ENCODE results near the gene AKAP1.

Gene AKAP1

GRCh38 chr17:57105591-57105990, 20.5 kb downstream of the AKAP1 start:
- no peak for DNase-seq (ENCODE audit: low read depth)

DNA sequence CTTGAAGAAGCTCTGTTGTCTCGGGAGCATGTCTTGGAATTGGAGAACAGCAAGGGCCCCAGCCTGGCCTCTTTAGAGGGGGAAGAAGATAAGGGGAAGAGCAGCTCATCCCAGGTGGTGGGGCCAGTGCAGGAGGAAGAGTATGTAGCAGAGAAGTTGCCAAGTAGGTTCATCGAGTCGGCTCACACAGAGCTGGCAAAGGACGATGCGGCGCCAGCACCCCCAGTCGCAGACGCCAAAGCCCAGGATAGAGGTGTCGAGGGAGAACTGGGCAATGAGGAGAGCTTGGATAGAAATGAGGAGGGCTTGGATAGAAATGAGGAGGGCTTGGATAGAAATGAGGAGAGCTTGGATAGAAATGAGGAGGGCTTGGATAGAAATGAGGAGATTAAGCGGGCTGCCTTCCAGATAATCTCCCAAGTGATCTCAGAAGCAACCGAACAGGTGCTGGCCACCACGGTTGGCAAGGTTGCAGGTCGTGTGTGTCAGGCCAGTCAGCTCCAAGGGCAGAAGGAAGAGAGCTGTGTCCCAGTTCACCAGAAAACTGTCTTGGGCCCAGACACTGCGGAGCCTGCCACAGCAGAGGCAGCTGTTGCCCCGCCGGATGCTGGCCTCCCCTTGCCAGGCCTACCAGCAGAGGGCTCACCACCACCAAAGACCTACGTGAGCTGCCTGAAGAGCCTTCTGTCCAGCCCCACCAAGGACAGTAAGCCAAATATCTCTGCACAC, 21.2 kb downstream of the AKAP1 start:
- no peak for DNase-seq (ENCODE audit: low read depth)

- DNase-seq (ENCODE audit: low read depth) = no peak
These were observed 21.9 kb downstream of the AKAP1 start for GRCh38 chr17:57106836-57107497.

- no peak for DNase-seq (ENCODE audit: low read depth)
These were observed 22.6 kb downstream of the AKAP1 start for GRCh38 chr17:57107498-57108101.

- no peak for DNase-seq (ENCODE audit: low read depth)
These were observed 23.8 kb downstream of the AKAP1 start for GRCh38 chr17:57108671-57109392.

GRCh38 chr17:57109393-57110151, 24.5 kb downstream of the AKAP1 start:
- DNase-seq (ENCODE audit: low read depth) = no peak

GRCh38 chr17:57110152-57110542, 25.1 kb downstream of the AKAP1 start:
- DNase-seq (ENCODE audit: low read depth) = no peak

GRCh38 chr17:57110579-57111325, 25.7 kb downstream of the AKAP1 start:
- no peak for DNase-seq (ENCODE audit: low read depth)

GRCh38 chr17:57111386-57111785, 26.3 kb downstream of the AKAP1 start:
- DNase-seq (ENCODE audit: low read depth) = no peak

DNA sequence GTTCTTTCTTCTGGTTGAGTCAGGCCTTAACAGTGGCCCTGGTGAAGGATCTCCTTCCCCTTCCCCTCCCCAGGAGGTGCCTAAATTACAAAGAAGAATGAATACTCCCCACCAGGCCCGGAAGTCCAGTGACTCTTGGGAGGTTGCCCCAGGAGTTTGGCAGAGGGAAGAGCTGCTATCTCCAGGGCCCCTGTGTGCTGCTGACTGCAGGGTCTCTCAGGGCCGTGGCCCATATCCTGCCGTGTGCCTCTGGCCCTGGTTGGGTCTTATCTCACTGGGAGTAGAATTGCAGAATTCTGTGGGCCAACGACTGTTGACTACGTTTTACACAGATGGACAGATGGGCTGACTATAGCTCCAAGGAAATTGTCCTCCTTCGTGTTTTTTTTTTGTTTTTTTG, 28.0 kb downstream of the AKAP1 start:
- DNase-seq (ENCODE audit: low read depth) = no peak

DNA sequence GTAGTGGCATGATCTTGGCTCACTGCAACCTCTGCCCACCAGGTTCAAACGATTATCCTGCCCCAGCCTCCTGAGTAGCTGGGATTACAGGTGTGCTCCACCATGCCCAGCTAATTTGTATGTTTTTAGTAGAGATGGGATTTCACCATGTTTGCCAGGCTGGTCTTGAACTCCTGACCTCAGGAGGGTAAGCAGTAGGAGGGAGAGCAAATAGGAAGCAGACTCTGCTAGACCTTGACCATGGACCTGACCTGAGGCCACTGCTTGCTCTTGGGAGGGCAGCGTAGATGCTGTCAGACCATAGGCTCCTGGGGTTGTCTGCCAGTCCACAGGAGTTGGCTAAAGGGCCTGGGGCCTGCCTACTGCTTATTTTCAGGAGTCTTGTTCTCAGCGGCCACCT, 28.6 kb downstream of the AKAP1 start:
- DNase-seq (ENCODE audit: low read depth) = no peak

- DNase-seq (ENCODE audit: low read depth) = peak; percentile 11
These were observed 29.1 kb downstream of the AKAP1 start for GRCh38 chr17:57114085-57114673.

GRCh38 chr17:57115377-57115776, 30.3 kb downstream of the AKAP1 start:
- DNase-seq (ENCODE audit: low read depth) = no peak

DNA sequence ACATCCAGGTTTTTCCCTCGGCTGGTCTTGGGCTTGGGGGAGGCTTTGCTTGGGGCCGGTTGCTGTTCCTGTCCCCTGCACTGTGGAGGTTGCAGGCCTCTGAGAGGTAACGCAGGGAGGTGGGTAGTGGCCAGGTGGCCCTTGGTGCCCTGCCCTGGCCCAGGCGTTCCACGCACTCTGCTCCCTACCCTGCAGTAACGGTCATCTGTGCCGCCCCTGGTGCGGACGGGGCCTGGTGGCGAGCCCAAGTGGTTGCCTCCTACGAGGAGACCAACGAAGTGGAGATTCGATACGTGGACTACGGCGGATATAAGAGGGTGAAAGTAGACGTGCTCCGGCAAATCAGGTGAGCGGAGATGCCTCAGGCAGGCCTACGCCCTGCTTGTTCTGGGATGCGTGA, 30.9 kb downstream of the AKAP1 start:
- no peak for DNase-seq (ENCODE audit: low read depth)

DNA sequence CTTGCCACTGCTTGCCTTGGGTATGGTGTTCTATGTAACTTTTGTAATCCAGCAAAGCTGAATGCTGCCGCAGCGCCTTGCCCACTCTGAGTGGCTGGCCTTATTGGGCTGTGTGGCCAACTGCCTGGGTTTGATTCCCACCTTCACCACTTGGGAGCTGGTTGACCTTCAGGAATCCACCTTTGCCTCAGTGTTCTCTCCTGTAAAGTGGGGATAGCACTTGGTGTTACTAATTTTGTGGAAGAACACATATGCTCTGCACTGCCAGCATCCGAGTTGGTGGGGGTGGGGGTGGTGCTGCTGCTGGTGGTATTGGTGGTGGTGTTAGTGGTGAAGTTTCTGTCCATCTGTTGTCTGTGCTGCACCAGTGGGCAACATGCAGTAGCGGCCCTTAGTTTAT, 32.8 kb downstream of the AKAP1 start:
- no peak for DNase-seq (ENCODE audit: low read depth)

- DNase-seq (ENCODE audit: low read depth) = no peak
These were observed 35.8 kb downstream of the AKAP1 start for GRCh38 chr17:57120814-57121213.

GRCh38 chr17:57121308-57122042, 36.4 kb downstream of the AKAP1 start:
- no peak for DNase-seq (ENCODE audit: low read depth)

DNA sequence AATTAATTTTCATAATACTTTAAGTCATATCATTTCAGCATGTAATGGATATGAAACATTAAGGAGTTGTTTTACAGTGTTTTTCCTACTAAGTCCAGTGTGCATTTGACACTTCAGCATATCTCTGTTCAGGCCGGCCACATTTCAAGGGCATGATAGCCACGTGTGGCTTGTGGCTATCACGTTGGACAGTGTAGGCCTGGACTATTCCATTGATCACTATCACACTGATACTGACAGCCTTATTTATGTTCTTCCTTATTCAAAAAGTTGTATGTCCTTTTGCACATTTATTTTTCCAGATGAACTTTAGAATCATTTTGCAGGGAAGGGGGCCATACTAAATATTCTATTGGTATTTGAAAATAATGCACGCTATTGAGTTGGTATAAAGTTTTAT, 39.0 kb downstream of the AKAP1 start:
- no peak for DNase-seq (ENCODE audit: low read depth)

GRCh38 chr17:57125406-57125805, 40.4 kb downstream of the AKAP1 start:
- no peak for DNase-seq (ENCODE audit: low read depth)

GRCh38 chr17:57125866-57126265, 40.8 kb downstream of the AKAP1 start:
- DNase-seq (ENCODE audit: low read depth) = no peak

All from T-helper 22 cell (primary cell).